HEK293T (cell line): ENCODE results near the gene ABCB9.

Experiments used
- FOXK2 ChIP-seq: fragments of 450-650 bp; IDR thresholded peaks from 2 replicates; pipeline ENCODE4 v1.6.1; 2016; ENCODE audit warnings: mild to moderate bottlenecking
- FOXM1 ChIP-seq: fragments of 450-650 bp; IDR thresholded peaks from 2 replicates; pipeline ENCODE4 v1.6.1; 2017; ENCODE audit warnings: mild to moderate bottlenecking, borderline replicate concordance
- SP1 ChIP-seq: fragments of 450-650 bp; IDR thresholded peaks from 2 replicates; pipeline ENCODE4 v1.6.1; 2017
- TARDBP ChIP-seq: fragments of 450-650 bp; IDR thresholded peaks from 2 replicates; pipeline ENCODE4 v1.6.1; 2016
- TF ChIP-seq, protein P1 (sequence below): fragments of 450-650 bp; IDR thresholded peaks from 2 replicates; pipeline ENCODE4 v1.6.1; 2016

DNA sequence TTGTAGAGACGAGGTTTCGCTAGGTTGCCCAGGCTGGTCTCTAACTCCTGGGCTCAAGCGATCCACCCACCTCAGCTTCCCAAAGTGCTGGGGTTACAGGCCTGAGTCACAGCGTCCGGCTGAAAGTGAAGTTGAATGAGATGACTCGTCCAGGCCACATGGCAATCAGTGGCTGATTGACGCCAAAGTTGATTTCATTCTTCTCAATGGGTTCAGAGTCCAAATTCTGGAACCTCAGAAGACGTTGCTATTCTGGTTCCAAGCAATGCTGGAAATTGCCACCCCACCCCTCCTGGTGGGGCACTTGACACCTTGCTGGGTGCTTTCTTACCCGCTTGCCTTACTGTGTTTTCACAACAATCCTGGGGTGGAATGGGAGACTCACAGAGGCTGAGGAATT lies 14.9 kb downstream of the ABCB9 start:
- TF ChIP-seq SP1 (no peak), FOXM1 (no peak), FOXK2 (no peak), TARDBP (no peak)
- TF ChIP-seq, protein P1, sequence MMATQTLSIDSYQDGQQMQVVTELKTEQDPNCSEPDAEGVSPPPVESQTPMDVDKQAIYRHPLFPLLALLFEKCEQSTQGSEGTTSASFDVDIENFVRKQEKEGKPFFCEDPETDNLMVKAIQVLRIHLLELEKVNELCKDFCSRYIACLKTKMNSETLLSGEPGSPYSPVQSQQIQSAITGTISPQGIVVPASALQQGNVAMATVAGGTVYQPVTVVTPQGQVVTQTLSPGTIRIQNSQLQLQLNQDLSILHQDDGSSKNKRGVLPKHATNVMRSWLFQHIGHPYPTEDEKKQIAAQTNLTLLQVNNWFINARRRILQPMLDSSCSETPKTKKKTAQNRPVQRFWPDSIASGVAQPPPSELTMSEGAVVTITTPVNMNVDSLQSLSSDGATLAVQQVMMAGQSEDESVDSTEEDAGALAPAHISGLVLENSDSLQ, result no peak
